Measurements from ENCODE around the gene GP5. TPM values are rescaled to one million over a fixed set of nuclear protein-coding genes. Genes with fewer than 3 reads are reported as not detected.

Gene GP5
- total RNA-seq, 6 experiments from 2014 or later, result 0.05 TPM; not detected in 5

GRCh38 chr3:194407423-194407822 lies 8.4 kb upstream of the GP5 start:
- Mint-ChIP-seq H3K36me3 (ENCODE audit: low read depth) (peaks cover 34% of the 10 kb centered on the region), H3K27ac (no peak overlapping the region), H3K4me1 (ENCODE audit: low read depth) (peaks cover 24% of the 10 kb centered on the region), H3K9me3 (no peaks in the 10 kb centered on the region), H3K4me3 (no peak overlapping the region), H3K27me3 (ENCODE audit: insufficient read depth) (peaks cover 2% of the 10 kb centered on the region)
- peak; percentile 9 for DNase-seq
- TF ChIP-seq, protein P1, sequence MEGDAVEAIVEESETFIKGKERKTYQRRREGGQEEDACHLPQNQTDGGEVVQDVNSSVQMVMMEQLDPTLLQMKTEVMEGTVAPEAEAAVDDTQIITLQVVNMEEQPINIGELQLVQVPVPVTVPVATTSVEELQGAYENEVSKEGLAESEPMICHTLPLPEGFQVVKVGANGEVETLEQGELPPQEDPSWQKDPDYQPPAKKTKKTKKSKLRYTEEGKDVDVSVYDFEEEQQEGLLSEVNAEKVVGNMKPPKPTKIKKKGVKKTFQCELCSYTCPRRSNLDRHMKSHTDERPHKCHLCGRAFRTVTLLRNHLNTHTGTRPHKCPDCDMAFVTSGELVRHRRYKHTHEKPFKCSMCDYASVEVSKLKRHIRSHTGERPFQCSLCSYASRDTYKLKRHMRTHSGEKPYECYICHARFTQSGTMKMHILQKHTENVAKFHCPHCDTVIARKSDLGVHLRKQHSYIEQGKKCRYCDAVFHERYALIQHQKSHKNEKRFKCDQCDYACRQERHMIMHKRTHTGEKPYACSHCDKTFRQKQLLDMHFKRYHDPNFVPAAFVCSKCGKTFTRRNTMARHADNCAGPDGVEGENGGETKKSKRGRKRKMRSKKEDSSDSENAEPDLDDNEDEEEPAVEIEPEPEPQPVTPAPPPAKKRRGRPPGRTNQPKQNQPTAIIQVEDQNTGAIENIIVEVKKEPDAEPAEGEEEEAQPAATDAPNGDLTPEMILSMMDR (IDR thresholded peaks at IDR 0.05), result no peak

GRCh38 chr3:194405766-194406165 lies 6.7 kb upstream of the GP5 start:
- peaks cover 26% of the 10 kb centered on the region for H3K36me3 Mint-ChIP-seq (ENCODE audit: low read depth)
- H3K4me3 Mint-ChIP-seq, result no peak overlapping the region
- no peak for DNase-seq
- TF ChIP-seq, protein P1 (IDR thresholded peaks at IDR 0.05), result no peak
- no peaks in the 10 kb centered on the region for H3K9me3 Mint-ChIP-seq
- H3K4me1 Mint-ChIP-seq (ENCODE audit: low read depth), result peaks cover 24% of the 10 kb centered on the region
- H3K27ac Mint-ChIP-seq, result peak overlapping the region; percentile 9; the same call in 1 of the 2 replicates
- peaks cover 2% of the 10 kb centered on the region for H3K27me3 Mint-ChIP-seq (ENCODE audit: insufficient read depth)

DNA sequence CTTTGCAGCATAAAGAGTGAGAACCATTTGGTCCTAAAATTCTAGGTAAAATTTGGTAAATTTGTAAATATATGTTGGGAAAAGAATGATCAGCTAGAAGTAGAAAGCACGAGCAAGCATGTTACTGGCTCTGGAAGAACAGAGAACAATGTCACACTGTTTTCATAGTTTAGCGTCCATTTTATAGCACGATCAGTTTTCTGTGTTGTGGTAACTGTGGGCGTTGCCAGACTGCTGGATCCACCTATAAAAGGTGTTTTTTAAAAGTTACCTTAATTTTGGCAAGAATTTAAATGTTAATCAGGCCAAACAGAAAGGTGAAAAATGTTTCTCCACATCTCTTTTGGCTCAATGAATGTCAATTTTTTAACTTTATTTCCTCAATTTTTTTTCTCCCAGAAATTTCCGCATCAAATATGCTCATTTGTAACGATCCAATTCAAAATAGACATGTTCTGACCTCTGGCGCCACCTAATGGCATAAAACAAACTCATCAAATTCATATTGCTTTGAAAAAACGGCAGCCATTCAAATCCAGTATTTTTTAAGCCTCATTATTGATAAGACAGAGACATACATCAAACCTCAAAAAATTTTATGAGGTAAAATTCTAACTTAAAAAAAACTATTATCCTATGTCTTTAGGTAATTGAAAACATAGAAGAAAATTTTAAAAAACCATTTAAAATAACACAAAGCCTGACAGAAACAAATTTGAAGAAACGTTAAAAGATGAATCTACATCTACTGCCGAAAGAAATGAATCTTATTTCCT lies 5.5 kb upstream of the GP5 start:
- Mint-ChIP-seq H3K27ac (no peak overlapping the region), H3K27me3 (ENCODE audit: insufficient read depth) (peaks cover 8% of the 10 kb centered on the region), H3K4me3 (no peak overlapping the region), H3K9me3 (no peaks in the 10 kb centered on the region), H3K4me1 (ENCODE audit: low read depth) (peaks cover 24% of the 10 kb centered on the region), H3K36me3 (ENCODE audit: low read depth) (peaks cover 26% of the 10 kb centered on the region)
- peak; percentile 58 for DNase-seq
- TF ChIP-seq, protein P1 (IDR thresholded peaks at IDR 0.05), result peak; percentile 89

DNA sequence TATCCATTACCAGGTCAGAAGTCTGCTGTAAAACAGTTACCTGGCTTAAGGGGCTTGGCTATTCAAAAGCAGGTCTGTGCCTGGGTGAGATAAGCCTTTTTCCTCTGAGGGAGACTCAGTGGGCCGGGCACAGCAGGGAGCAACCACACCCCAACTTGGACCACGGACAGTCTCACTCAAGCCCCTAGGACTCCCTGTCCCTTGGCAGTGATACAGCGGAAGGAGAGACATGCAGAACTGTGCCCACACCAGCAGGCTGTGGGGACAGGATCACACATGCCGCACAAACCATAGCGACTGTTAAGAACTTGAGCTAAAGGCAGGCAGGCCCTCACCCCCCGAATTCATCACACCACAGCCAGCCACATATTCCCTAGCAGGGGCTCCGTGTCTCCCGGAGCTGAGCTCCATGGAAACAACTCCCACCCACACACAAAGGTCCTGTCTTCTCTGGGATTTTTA lies 2.8 kb upstream of the GP5 start:
- DNase-seq, result no peak
- Mint-ChIP-seq H3K4me1 (ENCODE audit: low read depth) (peaks cover 17% of the 10 kb centered on the region), H3K4me3 (no peak overlapping the region), H3K36me3 (ENCODE audit: low read depth) (peaks cover 14% of the 10 kb centered on the region), H3K27me3 (ENCODE audit: insufficient read depth) (peaks cover 11% of the 10 kb centered on the region), H3K9me3 (no peaks in the 10 kb centered on the region), H3K27ac (no peak overlapping the region)
- TF ChIP-seq, protein P1 (IDR thresholded peaks at IDR 0.05), result no peak

- TF ChIP-seq, protein P1 (IDR thresholded peaks at IDR 0.05), result no peak
- Mint-ChIP-seq H3K4me3 (no peak overlapping the region), H3K9me3 (no peaks in the 10 kb centered on the region), H3K27me3 (ENCODE audit: insufficient read depth) (peaks cover 12% of the 10 kb centered on the region), H3K27ac (no peak overlapping the region), H3K4me1 (ENCODE audit: low read depth) (peaks cover 19% of the 10 kb centered on the region), H3K36me3 (ENCODE audit: low read depth) (peaks cover 14% of the 10 kb centered on the region)
- no peak for DNase-seq
These were observed 2.3 kb upstream of the GP5 start for GRCh38 chr3:194401346-194401745.
